ENCODE measurements around the gene MSH5. TPM values are rescaled to one million over a fixed set of nuclear protein-coding genes. Genes with fewer than 3 reads are reported as not detected.

The MSH5 gene
- total and polyA plus RNA-seq, 7 donors = 1.4 to 3.0 (median 1.8) TPM

- ATAC-seq = peak; percentile 29 to 50 (median 44)
- TF ChIP-seq CTCF (IDR thresholded peaks at IDR 0.05) = peak; percentile 30
- H3K27me3 ChIP-seq (ENCODE audit: insufficient read depth in 3 of 3, low read length in 2 of 3) = peaks cover 0 to under 1% (median 0%) of the 10 kb centered on the region in 3 donors
- peak within 1 kb of the TSS; percentile 72 for H3K4me3 ChIP-seq
- peaks cover 11% of the 10 kb centered on the region for H3K4me1 ChIP-seq
- intact Hi-C loops (cut with DNase I) = no loop called here
- peaks cover 0 to 50% of the 10 kb centered on the region in 2 donors for H3K36me3 ChIP-seq (ENCODE audit: insufficient read depth in 1 of 2, low read depth in 1 of 2)
- H3K9me3 ChIP-seq = no peaks in the 10 kb centered on the region
- H3K27ac ChIP-seq = peak within 1 kb of the TSS; percentile 73
- peak in 1 of 2 donors; percentile 66 for DNase-seq
- 15 to 28% (median 22%) methylated on average over 36 of the region's 36 CpGs for WGBS, 3 donors
These were observed 10.9 kb upstream of the MSH5 start, which contains the start of gene DDAH2 for GRCh38 chr6:31728767-31729514. Gene DDAH2 (minus strand): TSS chr6:31729299. CDS start chr6:31729161, 138 bp downstream.

- Histone ChIP-seq H3K36me3 (ENCODE audit: insufficient read depth in 1 of 2, low read depth in 1 of 2) (peaks cover 0 to 51% of the 10 kb centered on the region in 2 donors), H3K27me3 (ENCODE audit: insufficient read depth in 3 of 3, low read length in 2 of 3) (peaks cover 0 to 6% (median 0%) of the 10 kb centered on the region in 3 donors), H3K4me1 (peaks cover 14% of the 10 kb centered on the region), H3K27ac (peak overlapping the region; percentile 73), H3K9me3 (no peaks in the 10 kb centered on the region), H3K4me3 (peak overlapping the region; percentile 72)
- 0 to 1% (median 1%) methylated on average over 25 to 29 of the region's 29 CpGs for WGBS, 3 donors
- intact Hi-C loops (cut with DNase I) = no loop called here
- ATAC-seq (peak; percentile 70 to 85 (median 75)), DNase-seq (peak; percentile 89 to 94)
- TF ChIP-seq CTCF (IDR thresholded peaks at IDR 0.05) = no peak
These were observed 10.3 kb upstream of the MSH5 start for GRCh38 chr6:31729515-31729978.

- peak; percentile 76 to 87 (median 78) for ATAC-seq
- H3K36me3 ChIP-seq (ENCODE audit: insufficient read depth in 1 of 2, low read depth in 1 of 2) = peaks cover 0 to 51% of the 10 kb centered on the region in 2 donors
- WGBS, 3 donors = 4 to 5% (median 4%) methylated on average over 43 to 46 of the region's 46 CpGs
- H3K27me3 ChIP-seq (ENCODE audit: insufficient read depth in 3 of 3, low read length in 2 of 3) = peaks cover 0 to 11% (median 0%) of the 10 kb centered on the region in 3 donors
- no peak for TF ChIP-seq CTCF (IDR thresholded peaks at IDR 0.05)
- peak overlapping the region; percentile 73 for H3K27ac ChIP-seq
- peak; percentile 89 to 94 for DNase-seq
- intact Hi-C loops (cut with DNase I) = no loop called here
- H3K4me3 ChIP-seq = peak overlapping the region; percentile 72
- H3K4me1 ChIP-seq = peaks cover 18% of the 10 kb centered on the region
- H3K9me3 ChIP-seq = no peaks in the 10 kb centered on the region
These were observed 9.7 kb upstream of the MSH5 start for GRCh38 chr6:31729979-31730630.

- no peaks in the 10 kb centered on the region for H3K9me3 ChIP-seq
- H3K4me1 ChIP-seq = peaks cover 18% of the 10 kb centered on the region
- peak overlapping the region; percentile 72 for H3K4me3 ChIP-seq
- no peak for DNase-seq
- 85 to 93% (median 88%) methylated on average over 11 of the region's 11 CpGs for WGBS, 3 donors
- H3K27me3 ChIP-seq (ENCODE audit: insufficient read depth in 3 of 3, low read length in 2 of 3) = peaks cover 0 to 11% (median 0%) of the 10 kb centered on the region in 3 donors
- intact Hi-C loops (cut with DNase I) = no loop called here
- peaks cover 0 to 51% of the 10 kb centered on the region in 2 donors for H3K36me3 ChIP-seq (ENCODE audit: insufficient read depth in 1 of 2, low read depth in 1 of 2)
- TF ChIP-seq CTCF (IDR thresholded peaks at IDR 0.05) = no peak
- ATAC-seq = no peak
- peak overlapping the region; percentile 16 for H3K27ac ChIP-seq
These were observed 9.1 kb upstream of the MSH5 start for GRCh38 chr6:31730631-31731086.

All from psoas muscle (tissue), 8 donors.